Measurements from ENCODE around the gene PAQR8.

- TF ChIP-seq CTCF (IDR thresholded peaks at IDR 0.05; ENCODE audit: borderline replicate concordance, extremely low read depth, low read length, poor library complexity, severe bottlenecking) = no peak
- no peak for TF ChIP-seq EZH2 (IDR thresholded peaks at IDR 0.05; ENCODE audit: borderline replicate concordance, low read depth, low read length, severe bottlenecking)
These were observed 26.8 kb downstream of the PAQR8 start for GRCh38 chr6:52388790-52389189.

All from DND-41 (cell line).